ENCODE measurements around the gene MRPL34.
A peak's percentile ranks its signal among the peaks of the same experiment; 100 is the strongest.
"Not testable (repeated sequence)": the region's sequence is repeated elsewhere in the genome, so short reads cannot be mapped to it uniquely, and the experiment has no call there.

The MRPL34 gene

DNA sequence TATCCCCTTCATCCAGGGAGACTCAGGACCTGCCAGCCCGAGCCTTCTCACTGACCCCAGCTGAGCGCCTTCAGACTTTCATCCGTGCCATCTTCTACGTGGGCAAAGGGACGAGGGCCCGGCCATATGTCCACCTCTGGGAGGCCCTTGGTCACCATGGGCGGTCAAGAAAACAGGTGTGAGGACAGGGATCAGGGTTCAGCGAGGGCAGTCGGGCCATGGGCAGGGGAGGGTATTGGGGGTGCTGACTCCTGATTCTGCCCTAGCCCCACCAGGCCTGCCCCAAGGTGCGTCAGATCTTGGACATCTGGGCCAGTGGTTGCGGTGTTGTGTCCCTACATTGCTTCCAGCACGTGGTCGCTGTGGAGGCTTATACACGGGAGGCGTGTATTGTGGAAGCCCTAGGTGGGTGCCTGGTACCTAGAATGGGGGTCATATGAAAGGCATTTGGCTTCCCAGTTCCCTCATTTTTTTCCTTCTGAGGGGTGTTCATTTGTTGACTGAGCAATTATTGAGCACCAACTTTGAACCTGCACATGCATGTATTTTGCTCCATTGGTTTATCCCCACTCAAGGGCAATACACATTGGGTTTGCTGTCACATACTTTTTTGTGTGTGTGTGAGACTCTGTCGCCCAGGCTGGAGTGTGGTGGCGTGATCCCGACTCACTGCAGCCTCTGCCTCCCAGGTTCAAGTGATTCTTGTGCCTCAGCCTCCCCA, 20.1 kb upstream of the MRPL34 start:
- DNase-seq (no peak), ATAC-seq (no peak)

DNA sequence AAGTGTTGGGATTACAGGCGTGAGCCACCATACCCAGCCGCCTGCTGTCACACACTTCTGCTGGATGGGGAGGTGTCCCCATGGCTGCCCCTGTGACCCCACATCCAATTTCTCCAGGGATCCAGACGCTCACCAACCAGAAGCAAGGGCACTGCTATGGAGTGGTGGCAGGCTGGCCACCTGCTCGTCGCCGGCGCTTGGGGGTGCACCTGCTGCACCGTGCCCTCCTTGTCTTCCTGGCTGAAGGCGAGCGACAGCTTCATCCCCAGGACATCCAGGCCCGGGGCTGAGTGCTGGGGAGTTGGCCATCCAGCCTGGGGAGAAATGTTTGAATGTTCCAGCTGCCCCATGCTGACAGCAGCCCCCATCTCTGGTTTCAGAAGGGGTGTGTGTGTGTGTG, 19.4 kb upstream of the MRPL34 start:
- ATAC-seq, result no peak
- no peak for DNase-seq

DNA sequence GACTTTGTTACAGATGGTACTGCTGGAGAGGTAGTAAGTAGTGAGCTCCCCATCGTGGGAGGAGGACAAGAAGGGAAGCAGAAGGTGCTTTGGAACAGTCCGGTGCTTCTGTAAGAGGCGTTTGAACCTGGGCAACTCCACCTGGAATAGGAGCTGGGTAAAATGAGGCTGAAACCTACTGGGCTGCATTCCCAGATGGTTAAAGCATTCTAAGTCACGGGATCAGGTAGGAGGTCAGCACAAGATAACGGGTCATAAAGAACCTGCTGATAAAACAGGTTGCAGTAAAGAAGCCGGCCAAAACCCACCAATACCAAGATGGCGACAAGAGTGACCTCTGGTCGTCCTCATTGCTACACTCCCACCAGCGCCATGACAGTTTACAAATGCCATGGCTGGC, 18.9 kb upstream of the MRPL34 start:
- no peak for ATAC-seq
- no peak for DNase-seq

DNA sequence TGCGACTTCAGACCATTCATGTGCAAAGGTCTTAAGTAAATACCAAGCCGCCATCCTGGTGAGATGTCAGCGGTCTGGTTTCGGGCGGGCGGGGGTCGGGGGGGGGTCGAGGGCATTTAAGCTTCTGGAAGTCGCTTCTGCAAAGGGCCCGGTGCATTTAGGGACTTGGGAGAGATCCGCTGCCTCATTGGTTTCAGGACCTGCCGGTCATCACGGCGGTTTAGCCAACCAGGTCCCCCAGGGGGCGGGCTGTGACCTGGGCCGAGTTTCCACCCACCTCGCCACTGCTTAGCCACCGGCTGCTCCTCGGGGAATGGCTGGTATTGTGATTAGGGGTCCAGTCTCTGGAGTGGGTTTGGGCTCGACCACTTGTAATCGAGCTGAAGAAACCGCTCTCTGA, 16.2 kb upstream of the MRPL34 start:
- ATAC-seq (no peak), DNase-seq (peak; percentile 73)

DNA sequence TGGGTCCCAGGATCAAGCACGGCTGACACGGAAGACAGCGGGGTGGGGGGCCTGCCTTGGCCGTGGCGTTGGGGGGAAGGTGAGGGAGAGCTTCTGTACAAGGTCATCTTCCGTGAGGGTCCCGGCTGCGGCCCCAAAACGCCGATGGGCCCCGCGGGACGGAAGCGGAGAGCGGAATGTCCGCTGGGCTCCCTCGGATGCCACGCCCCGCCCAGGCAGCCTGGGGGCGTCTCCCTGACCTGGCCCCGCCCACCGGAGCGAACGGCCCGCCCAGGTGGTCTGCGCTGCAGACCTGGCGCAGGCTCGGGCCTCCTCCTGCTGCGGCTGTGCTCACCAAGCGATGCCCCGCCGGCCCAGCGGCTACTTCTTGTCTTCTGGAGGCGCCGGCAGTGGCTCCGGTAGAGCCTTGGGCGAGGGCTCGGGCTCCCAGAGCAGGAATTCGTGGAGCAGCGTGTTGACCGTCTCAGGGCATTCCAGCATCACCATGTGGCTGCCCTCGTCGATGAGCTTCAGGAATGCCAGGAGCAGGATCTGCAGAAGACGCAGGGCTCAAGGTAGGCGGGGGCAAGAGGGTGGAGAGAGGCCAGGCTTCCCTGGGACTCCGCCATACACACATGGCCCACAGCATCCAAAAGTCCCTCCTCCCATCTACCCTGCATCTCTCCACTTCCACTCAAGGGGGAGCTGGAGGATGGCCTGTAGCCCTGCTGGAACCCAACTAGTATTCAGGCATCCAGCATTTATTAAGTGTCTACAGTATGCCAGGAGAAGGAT, 13.2 kb upstream of the MRPL34 start:
- peak; percentile 90 for DNase-seq

DNA sequence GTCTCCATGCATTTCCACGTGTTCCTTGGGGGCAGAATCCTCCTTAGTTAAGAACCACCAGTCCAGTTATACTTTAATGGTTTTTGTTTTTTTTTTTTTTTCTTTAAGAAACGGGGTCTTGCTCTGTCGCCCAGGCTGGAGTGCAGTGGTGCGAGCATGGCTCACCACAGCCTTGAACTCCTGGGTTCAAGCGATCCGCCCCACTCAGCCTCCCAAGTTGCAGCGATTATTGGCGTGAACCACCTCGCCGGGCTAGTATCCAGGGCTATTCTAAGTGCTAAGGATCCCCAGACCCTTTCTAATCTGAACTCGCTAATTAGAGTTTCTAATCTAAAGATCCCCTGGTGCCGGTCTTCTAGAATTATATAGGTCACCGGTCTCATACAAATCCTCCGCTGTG, 12.1 kb upstream of the MRPL34 start:
- no peak for ATAC-seq
- DNase-seq, result no peak

More for the DNA sequence above, 13.2 kb upstream of the MRPL34 start:
- ATAC-seq, result peak; percentile 93

DNA sequence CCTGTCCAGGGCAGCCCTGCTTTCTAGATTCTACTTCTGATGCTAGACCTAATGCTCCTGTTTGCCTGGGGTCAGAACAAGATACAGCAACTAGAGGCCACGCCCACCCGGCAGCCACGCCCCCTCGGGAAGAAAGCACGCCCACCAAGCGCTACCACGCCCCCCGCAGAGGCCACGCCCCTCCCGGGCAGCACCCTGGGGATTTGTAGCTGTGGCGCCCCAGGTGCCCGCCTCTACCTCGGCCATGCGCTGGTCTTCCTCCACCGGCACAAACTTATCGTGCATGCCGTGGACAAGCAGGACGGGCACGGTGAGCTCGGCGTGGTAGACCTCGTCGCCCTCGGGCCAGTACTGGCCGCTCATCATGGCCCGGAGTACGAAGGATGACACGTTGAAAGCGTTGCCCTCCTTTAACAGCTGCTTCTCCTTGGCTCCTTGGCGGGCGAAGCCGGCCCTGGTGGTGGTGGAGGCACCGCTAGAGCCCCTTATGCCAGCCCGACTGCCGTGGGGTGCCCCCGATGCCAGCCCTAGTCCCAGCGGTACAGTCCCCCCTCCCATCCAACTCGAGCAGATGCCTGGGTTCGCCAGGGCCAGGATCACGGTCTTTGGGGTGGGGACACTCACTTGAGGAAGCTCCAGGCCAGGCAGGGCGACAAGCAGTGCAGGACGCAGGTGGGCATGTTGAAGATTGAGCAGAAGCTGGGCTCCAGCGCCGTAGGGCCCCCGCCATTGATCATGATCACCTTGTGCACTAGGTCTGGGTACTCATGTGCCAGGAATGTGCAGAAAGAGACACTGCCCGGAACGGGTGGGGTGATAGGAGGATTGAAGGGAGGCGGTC, 11.4 kb upstream of the MRPL34 start:
- DNase-seq (peak; percentile 80), ATAC-seq (peak; percentile 8)

DNA sequence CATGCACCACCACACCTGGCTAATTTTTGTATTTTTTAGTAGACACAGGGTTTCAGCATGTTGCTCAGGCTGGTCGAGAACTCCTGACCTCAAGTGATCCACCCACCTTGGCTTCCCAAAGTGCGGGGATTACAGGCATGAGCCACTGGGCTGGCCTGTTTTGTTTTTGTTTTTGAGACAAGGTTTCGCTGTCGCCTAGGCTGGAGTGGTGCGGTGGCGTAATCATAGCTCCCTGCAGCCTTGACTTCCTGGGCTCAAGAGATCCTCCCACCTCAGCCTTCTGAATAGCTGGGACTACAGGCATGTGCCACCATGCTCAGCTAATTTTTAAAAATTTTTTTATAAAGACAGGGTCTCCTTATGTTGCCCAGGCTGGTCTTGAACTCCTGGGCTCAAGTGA, 10.1 kb upstream of the MRPL34 start:
- not testable (repeated sequence) for ATAC-seq

DNA sequence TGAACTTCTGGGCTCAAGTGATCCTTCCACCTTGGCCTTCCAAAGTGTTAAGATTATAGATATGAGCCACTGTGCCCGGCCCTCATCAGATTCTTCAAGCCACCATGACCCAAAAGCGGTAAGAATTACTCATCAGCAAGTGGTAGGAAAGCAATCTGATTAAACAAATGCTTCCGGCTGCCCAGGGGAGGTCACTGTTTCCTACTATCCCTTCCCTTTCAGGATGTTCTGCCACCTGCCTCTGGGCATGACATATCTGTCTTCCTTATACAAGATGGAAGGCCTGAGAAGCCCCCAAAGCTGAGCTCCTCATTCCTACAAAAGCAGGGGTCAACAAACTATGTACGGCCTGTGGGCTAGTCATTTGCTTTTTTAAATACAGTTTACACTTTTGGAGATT, 9.4 kb upstream of the MRPL34 start:
- no peak for DNase-seq
- no peak for ATAC-seq

More for the DNA sequence above, 10.1 kb upstream of the MRPL34 start:
- not testable (repeated sequence) for DNase-seq

DNA sequence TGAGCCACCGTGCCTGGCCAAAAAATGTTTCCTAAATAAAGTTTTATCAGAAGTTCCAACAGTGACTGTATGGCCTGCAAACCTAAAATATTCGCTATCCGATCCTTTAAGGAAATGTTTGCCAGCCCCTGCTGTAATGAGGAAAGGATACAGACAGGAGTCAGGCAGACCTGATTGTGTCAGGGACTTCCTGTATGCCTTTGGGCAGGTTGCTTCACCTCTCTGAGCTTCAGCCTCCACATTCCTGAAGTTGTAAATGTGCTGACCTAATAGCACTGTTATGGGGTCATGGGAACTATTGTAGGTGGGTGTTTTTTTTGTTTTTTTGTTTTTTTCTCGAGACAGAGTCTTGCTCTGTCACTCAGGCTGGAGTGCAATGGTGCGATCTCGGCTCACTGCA, 8.7 kb upstream of the MRPL34 start:
- ATAC-seq, result no peak
- no peak for DNase-seq

DNA sequence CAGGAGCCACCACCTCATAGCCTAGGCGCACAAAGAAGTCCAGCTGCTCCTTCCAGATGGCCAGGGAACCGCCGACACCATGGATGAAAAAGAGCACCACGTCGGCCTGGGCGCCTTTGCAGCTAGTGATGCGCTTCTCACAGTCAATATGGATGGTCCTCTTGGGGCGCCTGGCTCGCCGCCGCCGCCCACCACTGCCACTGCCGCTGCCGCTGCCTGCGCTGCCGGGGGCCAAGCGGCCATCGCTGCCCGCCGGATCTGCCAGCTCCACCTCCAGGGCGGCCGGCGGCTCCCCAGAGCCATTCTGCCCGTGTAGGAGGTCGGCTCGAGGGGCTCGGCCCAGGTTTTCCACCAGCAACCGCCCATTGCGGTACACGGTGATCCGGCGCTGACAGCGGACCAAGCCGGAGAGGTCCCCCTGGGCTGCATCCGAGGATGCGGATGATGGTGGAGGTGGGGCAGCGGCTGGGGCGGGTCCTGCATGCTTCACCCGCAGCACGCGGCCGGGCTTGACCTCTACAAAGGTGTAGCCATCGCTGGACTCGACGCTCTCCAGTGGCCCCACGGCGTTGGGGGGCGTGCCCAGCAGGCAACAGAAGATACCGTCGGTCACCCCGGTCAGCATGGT, 4.6 kb upstream of the MRPL34 start:
- DNase-seq (no peak), ATAC-seq (no peak)

DNA sequence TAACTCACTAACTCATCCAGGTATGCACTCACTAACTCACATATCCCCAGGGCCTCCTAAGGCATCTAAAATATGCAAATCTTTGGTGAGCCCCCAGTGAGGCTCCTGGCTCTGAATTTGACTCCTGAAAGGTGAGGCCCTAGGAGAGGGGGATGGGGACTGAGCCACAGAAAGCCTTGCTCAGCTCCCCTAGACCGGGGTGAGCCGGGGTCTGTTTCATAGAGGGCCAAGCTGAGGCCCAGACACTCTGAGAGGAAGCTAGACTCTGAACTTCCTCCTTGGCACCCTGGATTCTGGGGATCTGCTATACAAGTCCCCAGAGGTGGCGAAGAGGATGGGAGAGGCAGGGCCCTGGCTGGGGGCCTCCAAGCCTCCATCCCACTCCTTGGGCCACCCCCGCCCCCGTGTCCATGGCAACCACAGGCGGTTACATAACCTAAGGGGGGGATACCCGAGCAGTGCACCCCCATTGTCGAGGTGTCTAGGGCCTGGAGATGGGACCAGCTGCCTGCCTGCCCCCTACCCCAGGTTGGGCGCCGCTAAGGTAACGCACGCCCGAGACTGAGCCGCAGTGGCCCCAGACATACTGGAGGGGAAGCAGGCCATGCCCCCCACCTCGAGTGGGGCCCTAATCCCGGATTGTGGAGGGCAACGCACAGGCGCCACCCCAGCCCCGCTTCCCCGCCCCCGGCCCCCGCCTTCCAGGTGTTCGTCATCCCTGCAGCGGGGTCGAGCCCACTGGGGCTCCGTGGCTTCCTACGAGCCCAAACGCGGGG, 3.1 kb upstream of the MRPL34 start:
- no peak for DNase-seq
- ATAC-seq, result no peak

DNA sequence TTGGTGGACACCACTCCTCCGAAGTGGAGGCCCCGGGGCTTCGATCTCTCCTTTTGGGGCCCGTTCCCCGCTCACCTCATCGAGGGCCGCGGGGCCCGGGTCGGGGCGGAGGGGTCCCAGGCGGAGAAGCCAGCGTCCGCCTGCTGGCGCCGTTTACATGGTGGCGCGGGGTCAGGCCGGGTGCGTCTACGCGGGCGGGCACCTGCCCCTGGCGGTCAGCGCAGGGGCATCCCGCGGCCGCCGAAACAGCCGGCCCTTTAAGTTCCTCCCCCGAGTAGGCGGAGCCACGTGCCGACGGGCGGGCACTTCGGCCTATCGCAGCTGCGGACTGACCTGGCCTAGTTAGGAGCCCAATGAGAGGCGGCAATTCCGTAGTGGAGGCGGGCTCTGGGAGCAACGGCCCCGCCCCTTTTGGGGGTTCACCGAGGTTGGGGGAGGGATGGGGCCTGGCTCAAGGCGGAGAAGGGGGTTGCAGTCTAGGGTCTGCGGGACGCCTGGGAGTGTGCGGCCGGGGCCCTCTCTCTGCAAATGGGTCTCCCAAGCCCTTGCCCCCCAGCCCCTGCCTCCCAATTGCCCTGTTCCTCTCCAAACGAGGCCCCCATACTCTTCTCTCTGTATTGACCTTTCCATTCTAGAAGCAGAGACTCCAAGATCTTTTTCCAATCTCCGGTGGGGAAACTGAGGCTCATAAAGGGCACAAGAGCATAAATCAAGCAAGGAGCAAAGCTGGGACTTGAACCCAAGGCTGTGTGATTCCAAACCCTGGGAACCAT, 2.3 kb upstream of the MRPL34 start, which contains the start of gene ABHD8:
TSS of gene ABHD8 (minus strand) at position 259 of the 773 bp plus-strand sequence. CDS start 1,809 bp downstream, outside the sequence.
- ATAC-seq (peak; percentile 74), DNase-seq (peak; percentile 97)

DNA sequence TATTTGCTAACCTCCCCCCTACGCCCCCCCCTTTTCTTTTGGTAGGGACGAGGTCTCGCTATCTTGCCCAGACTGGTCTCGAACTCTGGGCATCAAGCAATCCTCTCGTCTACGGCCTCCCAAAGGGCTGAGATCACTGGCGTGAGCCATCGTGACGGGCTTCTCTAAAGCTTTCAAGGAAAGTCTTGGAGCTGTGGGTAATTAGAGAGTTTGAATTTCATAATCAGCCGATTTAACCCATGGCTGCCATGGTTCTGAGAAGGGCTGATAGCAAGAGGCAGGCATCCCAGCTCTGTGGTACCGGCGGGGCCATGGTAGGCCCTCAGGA, 1.8 kb upstream of the MRPL34 start:
- ATAC-seq (no peak), DNase-seq (no peak)

DNA sequence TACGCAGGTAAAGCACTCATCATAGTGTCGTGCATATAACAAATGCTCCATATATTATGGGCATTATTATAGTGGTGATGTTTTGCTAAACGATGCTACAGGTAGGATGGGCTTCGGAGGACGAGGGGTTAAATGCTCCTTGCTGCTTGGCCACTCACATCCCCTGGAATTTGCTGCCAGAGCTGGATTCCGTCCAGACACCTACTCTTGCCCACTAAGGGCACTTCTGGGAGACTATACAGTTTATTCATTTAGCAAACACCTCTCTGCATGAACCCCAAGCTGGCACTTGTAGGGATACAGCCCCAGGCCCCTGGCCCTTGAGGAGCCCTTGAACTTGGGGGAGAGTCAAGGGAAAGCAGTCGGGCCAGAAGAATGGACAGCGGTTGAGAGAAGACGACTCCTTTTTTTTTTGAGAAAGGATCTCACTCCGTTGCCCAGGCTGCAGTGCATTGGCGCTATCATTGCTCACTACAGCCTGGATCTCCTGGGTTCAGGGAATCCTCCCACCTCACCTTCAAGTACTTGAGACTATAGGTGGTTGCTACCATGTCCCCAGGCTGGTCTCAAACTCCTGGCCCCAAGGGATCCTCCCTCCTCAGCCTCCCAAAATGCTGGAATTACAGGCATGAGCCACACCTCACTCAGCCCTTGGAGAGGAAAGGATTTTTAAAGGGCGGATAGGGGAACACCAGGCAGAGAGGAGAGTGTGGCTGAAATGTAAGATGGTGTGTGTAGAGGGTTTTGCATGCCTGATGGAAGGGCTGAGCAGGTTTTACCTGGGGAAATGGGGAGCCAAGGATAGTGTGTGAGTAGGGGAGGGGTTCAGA, 1.1 kb upstream of the MRPL34 start:
- DNase-seq (no peak), ATAC-seq (no peak)

DNA sequence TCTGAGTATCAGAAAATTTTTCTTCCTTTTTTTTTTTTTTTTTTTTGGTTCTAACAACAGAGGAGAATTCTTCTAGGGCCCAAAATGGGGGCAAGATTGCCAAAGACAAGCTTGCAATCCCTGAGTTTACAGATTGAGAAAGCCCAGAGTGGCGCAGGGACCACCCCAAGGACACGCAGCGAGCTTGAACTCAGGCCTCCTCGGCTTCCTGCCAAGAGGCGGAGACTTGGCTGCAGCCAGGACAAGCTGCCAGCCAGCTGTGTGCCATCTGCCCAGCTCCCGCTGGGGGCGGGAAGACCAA, 506 bp upstream of the MRPL34 start:
- no peak for ATAC-seq

DNA sequence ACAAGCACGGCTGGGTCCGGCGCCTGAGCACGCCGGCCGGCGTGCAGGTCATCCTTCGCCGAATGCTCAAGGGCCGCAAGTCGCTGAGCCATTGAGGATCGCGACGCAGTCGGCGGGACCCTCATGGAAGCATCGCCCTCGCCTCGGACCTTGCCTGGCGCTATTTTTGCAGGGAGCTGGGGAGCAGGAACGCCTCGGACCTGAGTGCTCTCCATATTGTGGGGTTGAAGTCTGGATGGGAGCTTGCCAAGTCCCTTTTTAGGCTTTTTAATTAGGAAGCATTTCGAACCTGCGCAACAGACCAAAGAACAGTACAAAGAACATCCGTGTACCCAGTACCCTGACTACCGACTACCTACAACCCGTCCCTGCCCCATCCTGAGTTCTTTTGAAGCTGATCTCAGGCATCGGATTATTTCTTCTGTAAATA, 628 bp downstream of the MRPL34 start:
- DNase-seq, result no peak
- ATAC-seq, result no peak

More for the DNA sequence above, 506 bp upstream of the MRPL34 start:
- DNase-seq, result no peak

DNA sequence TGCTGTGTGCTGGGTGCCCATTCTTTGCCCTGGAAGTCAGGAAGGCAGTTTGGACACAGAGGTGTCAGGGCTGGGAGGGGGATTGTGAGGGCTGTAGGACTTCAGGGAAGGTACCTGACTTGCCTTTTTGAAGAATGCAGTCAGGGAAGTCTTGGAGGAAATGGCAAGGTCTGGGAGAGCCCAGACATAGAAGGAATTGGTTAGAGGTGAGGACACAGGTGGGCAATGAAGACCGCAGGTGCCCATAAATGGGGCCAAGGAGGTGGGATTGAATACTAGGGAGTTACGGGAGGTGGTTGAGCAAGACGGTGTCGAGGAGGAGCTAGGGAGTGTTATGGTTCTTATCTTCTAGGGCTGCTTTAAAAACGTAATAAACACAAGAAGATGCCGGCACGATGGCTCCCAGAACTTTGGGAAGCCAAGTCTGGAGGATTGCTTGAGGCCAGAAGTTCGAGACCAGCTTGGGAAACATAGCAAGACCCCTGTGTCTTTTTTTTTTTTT, 2.3 kb downstream of the MRPL34 start:
- ATAC-seq (no peak), DNase-seq (no peak)

DNA sequence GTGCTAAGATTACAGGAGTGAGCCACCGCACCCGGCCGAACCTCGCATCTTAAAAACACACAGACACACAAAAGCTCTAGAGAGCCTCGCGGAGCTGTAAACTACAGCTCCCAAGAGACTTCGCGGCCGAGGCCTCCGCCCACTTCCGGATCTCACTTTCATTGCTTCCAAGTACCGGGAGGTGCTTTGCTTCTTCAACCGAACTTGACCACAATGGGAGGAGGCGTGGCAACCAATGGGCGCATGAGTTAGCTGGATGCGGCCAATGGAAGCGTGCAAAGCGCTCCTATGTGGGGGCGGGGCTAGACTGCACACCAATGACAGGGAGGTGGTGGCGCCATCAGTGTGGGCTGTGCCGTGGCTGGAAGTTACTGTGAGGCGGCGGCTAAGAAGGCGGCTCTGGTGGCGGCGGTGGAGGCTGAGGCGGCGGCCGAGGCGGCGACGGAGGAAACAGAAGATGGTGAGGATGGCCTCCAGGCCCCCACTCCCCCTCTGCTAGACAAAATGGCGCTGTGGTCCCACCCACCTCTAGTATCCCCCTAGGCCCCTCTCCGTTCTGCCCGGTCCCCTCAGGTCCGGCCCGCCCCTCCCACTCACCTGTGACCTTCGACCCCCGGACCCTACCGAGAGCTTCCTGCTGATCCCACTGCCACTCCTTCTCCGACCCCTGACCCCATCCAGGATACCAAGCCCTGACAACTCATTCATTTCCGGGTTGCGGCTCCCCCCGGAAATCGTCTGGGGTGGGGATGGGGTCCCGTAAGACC, 3.7 kb downstream of the MRPL34 start, which contains the start of gene DDA1:
TSS of gene DDA1 (plus strand) at position 366 of the 767 bp plus-strand sequence. CDS start at position 458, 92 bp downstream.
- DNase-seq (peak; percentile 98), ATAC-seq (peak; percentile 82)

All from stimulated activated naive CD8-positive, alpha-beta T cell treated with anti-CD3 and anti-CD28 coated beads, Interleukin-15, Interleukin-2, amounts not matched to agents 100 U/mL and 50 U/mL, for 24 hours (primary cell).